ENCODE measurements around the gene MED29.

The MED29 gene

GRCh38 chr19:39427707-39428106 is 36.5 kb downstream of the MED29 start:
- Histone ChIP-seq H3K4me1 (ENCODE audit: control insufficient read depth in 1 of 2, insufficient read depth in 1 of 2, low read depth in 1 of 2, low read length in 1 of 2) (peaks cover 0 to 12% of the 10 kb centered on the region in 2 experiments), H3K27ac (no peak overlapping the region), H3K9me3 (no peaks in the 10 kb centered on the region), H3K27me3 (peaks cover 14% of the 10 kb centered on the region), H3K4me3 (ENCODE audit: low read depth in 1 of 2, low read length in 1 of 2) (no peak overlapping the region), H3K36me3 (peaks cover 5% of the 10 kb centered on the region)
- no peak for TF ChIP-seq CTCF (IDR thresholded peaks at IDR 0.05)

- no peak for TF ChIP-seq CTCF (IDR thresholded peaks at IDR 0.05)
Measured at GRCh38 chr19:39428283-39429112, 37.3 kb downstream of the MED29 start.

GRCh38 chr19:39430675-39431593 is 39.8 kb downstream of the MED29 start:
- peak overlapping the region in 1 of 2 experiments; percentile 43 for H3K4me3 ChIP-seq (ENCODE audit: low read depth in 1 of 2, low read length in 1 of 2)
- H3K27ac ChIP-seq: peak overlapping the region; percentile 63
- H3K36me3 ChIP-seq: peaks cover 19% of the 10 kb centered on the region
- H3K4me1 ChIP-seq (ENCODE audit: control insufficient read depth in 1 of 2, insufficient read depth in 1 of 2, low read depth in 1 of 2, low read length in 1 of 2): peaks cover 10 to 22% of the 10 kb centered on the region in 2 experiments
- no peak for TF ChIP-seq CTCF (IDR thresholded peaks at IDR 0.05)
- H3K9me3 ChIP-seq: no peaks in the 10 kb centered on the region
- H3K27me3 ChIP-seq: peaks cover 14% of the 10 kb centered on the region

More at GRCh38 chr19:39428283-39429112, 37.3 kb downstream of the MED29 start:
- Histone ChIP-seq H3K27ac (no peak overlapping the region), H3K36me3 (peaks cover 13% of the 10 kb centered on the region), H3K9me3 (no peaks in the 10 kb centered on the region), H3K4me3 (ENCODE audit: low read depth in 1 of 2, low read length in 1 of 2) (no peak overlapping the region), H3K4me1 (ENCODE audit: control insufficient read depth in 1 of 2, insufficient read depth in 1 of 2, low read depth in 1 of 2, low read length in 1 of 2) (peaks cover 0 to 12% of the 10 kb centered on the region in 2 experiments), H3K27me3 (peaks cover 14% of the 10 kb centered on the region)

GRCh38 chr19:39432677-39433025 is 41.5 kb downstream of the MED29 start:
- H3K4me1 ChIP-seq (ENCODE audit: control insufficient read depth in 1 of 2, insufficient read depth in 1 of 2, low read depth in 1 of 2, low read length in 1 of 2): peaks cover 16 to 29% of the 10 kb centered on the region in 2 experiments
- peaks cover 15% of the 10 kb centered on the region for H3K27me3 ChIP-seq
- no peaks in the 10 kb centered on the region for H3K9me3 ChIP-seq
- no peak for TF ChIP-seq CTCF (IDR thresholded peaks at IDR 0.05)
- H3K4me3 ChIP-seq (ENCODE audit: low read depth in 1 of 2, low read length in 1 of 2): no peak overlapping the region
- H3K27ac ChIP-seq: no peak overlapping the region
- peaks cover 19% of the 10 kb centered on the region for H3K36me3 ChIP-seq

GRCh38 chr19:39433480-39434079 is 42.4 kb downstream of the MED29 start:
- no peak overlapping the region for H3K27ac ChIP-seq
- no peak for TF ChIP-seq CTCF (IDR thresholded peaks at IDR 0.05)
- H3K4me1 ChIP-seq (ENCODE audit: control insufficient read depth in 1 of 2, insufficient read depth in 1 of 2, low read depth in 1 of 2, low read length in 1 of 2): peaks cover 16 to 29% of the 10 kb centered on the region in 2 experiments
- peaks cover 14% of the 10 kb centered on the region for H3K27me3 ChIP-seq
- H3K9me3 ChIP-seq: no peaks in the 10 kb centered on the region
- H3K36me3 ChIP-seq: peaks cover 19% of the 10 kb centered on the region
- no peak overlapping the region for H3K4me3 ChIP-seq (ENCODE audit: low read depth in 1 of 2, low read length in 1 of 2)

All from neutrophil (primary cell).